GM18508 (cell line): ENCODE measurements around the gene SMARCC1.

Experiments
- ATAC-seq: cut with Tn5 transposase; IDR thresholded peaks from one replicate; pipeline ENCODE4 v1.9.1; 2021; ENCODE audit warnings: moderate number of reproducible peaks; ENCODE audit not compliant: insufficient read depth, unreplicated experiment

The SMARCC1 gene

GRCh38 chr3:47568901-47569300, 212.8 kb downstream of the SMARCC1 start:
- ATAC-seq, result no peak

GRCh38 chr3:47567149-47567548, 214.5 kb downstream of the SMARCC1 start:
- ATAC-seq, result no peak

- no peak for ATAC-seq
Measured at GRCh38 chr3:47566667-47567066, 215.0 kb downstream of the SMARCC1 start.

GRCh38 chr3:47565734-47566550, 215.8 kb downstream of the SMARCC1 start:
- ATAC-seq, result no peak

- no peak for ATAC-seq
Measured at GRCh38 chr3:47556351-47556750, 225.3 kb downstream of the SMARCC1 start.

- no peak for ATAC-seq
Measured at GRCh38 chr3:47554335-47554734, 227.4 kb downstream of the SMARCC1 start.

- no peak for ATAC-seq
Measured at GRCh38 chr3:47553407-47553806, 228.3 kb downstream of the SMARCC1 start.

GRCh38 chr3:47542471-47543173, 239.1 kb downstream of the SMARCC1 start:
- ATAC-seq, result no peak

- ATAC-seq, result no peak
Measured at GRCh38 chr3:47541583-47542108, 240.0 kb downstream of the SMARCC1 start.

- no peak for ATAC-seq
Measured at GRCh38 chr3:47540281-47540680, 241.4 kb downstream of the SMARCC1 start.

- ATAC-seq, result no peak
Measured at GRCh38 chr3:47536967-47537366, 244.7 kb downstream of the SMARCC1 start.

GRCh38 chr3:47536221-47536891, 245.3 kb downstream of the SMARCC1 start:
- no peak for ATAC-seq
